Adrenal gland (tissue), 12 donors: Measurements from ENCODE around the gene C12orf60. TPM values are rescaled to one million over a fixed set of nuclear protein-coding genes. Genes with fewer than 3 reads are reported as not detected.

Experiments
- DNase-seq, 7 donors: peaks; one replicate each; pipeline ENCODE4 v3.0.0-alpha.2; 2019 to 2020
- H3K27ac ChIP-seq, 5 donors: fragments of 200-600 bp; sonication (generic) in 4 of 5; 1 replicate in 3 of 5; 2 replicates in 2 of 5; pipeline versions ENCODE4 v1.5.1 to v1.8.0; 2016 to 2020; ENCODE audit warnings: mild to moderate bottlenecking in 1 of 5
- H3K27me3 ChIP-seq: fragments of 200-600 bp; 2 replicates; pipeline ENCODE4 v1.8.0; 2021
- H3K36me3 ChIP-seq, 2 donors: fragments of 200-600 bp; replicated peaks in 1 of 2; 1 replicate in 1 of 2; 2 replicates in 1 of 2; pipeline versions ENCODE4 v1.5.1 to v1.8.0; 2018 to 2022
- H3K4me1 ChIP-seq, 2 donors: fragments of 200-600 bp; replicated peaks in 1 of 2; 1 replicate in 1 of 2; 2 replicates in 1 of 2; pipeline versions ENCODE4 v1.5.1 to v1.8.0; 2018 to 2021
- H3K4me3 ChIP-seq, 4 donors: fragments of 200-600 bp; sonication (generic) in 3 of 4; one replicate each; pipeline ENCODE4 v1.5.1; 2016 to 2018
- H3K9me3 ChIP-seq, 3 donors: fragments of 200-600 bp; sonication (generic) in 1 of 3; replicated peaks in 1 of 3; 1 replicate in 2 of 3; 2 replicates in 1 of 3; pipeline versions ENCODE4 v1.5.1 to v1.8.0; 2016 to 2021
- CTCF ChIP-seq, 6 experiments: fragments of 450-650 bp in 4 of 6; fragments of 200-600 bp in 2 of 6; sonication (generic) in 1 of 6; IDR thresholded peaks; 1 replicate in 5 of 6; 2 replicates in 1 of 6; pipeline versions ENCODE4 v1.5.1 to v1.8.0; 2016 to 2021; ENCODE audit warnings: antibody characterized with exemption in 6 of 6, mild to moderate bottlenecking in 2 of 6, moderate library complexity in 1 of 6
- POLR2A ChIP-seq, 2 donors: fragments of 450-650 bp; IDR thresholded peaks; one replicate each; pipeline ENCODE4 v1.6.1; 2017; ENCODE audit warnings: antibody characterized with exemption in 2 of 2, mild to moderate bottlenecking in 2 of 2, moderate library complexity in 1 of 2
- WGBS, 4 donors: extraction: QIAGEN DNeasy Blood & Tissue Kit in 2 of 4; methylation state at CpG; one replicate each; pipeline versions ENCODE4 v1.1.5 to v1.1.7; 2013 to 2017; 5-methylcytosine and 5-hydroxymethylcytosine counted together
- intact Hi-C, 2 donors: fragments of 100-400 bp; cut with DNase I; formaldehyde crosslinking; loops; one replicate each; pipeline versions ENCODE4 v1.14.1 to v1.15.0; 2022 to 2023
- polyA plus RNA-seq, 3 donors: library from polyadenylated mRNA; stranded (reverse); fragments of 200-250 nt in 2 of 3; fragments of 350-450 nt in 1 of 3; fragmentation: Illumina TruSeq in 1 of 3; extraction: RNeasy Lipid Tissue Mini Kit (QIAGEN cat#74804) in 1 of 3; gene quantifications; one replicate each; pipeline ENCODE4 v1.2.3, GENCODE V29; 2013 to 2014
- total RNA-seq, 9 donors: library from RNA; depleted of rRNA in 4 of 9; stranded (reverse); fragments of >200 nt in 4 of 9; fragments of 120-200 nt in 1 of 9; fragmentation: NEBNext Ultra II Directional in 1 of 9; extraction: Animal tissue kit (Norgen Biotek cat#: 25700) in 1 of 9; gene quantifications; one replicate each; pipeline versions ENCODE4 v1.1.0 to v1.2.4, GENCODE V29; 2013 to 2023
- donor health status: healthy with polysubstance abuse.
- donor health status: Bipolar disorder and iron deficiency.
- donor health status: DM: yes; HTN: yes; CAD: no.
- donor health status: DM: no; HTN: no; CAD: no.
- donor health status: DM: no; HTN: no; CAD: no.
- donor health status: DM: yes; HTN: yes; CAD: no.

The C12orf60 gene
- total and polyA plus RNA-seq, 12 donors = 2.6 to 12.5 (median 4.6) TPM

DNA sequence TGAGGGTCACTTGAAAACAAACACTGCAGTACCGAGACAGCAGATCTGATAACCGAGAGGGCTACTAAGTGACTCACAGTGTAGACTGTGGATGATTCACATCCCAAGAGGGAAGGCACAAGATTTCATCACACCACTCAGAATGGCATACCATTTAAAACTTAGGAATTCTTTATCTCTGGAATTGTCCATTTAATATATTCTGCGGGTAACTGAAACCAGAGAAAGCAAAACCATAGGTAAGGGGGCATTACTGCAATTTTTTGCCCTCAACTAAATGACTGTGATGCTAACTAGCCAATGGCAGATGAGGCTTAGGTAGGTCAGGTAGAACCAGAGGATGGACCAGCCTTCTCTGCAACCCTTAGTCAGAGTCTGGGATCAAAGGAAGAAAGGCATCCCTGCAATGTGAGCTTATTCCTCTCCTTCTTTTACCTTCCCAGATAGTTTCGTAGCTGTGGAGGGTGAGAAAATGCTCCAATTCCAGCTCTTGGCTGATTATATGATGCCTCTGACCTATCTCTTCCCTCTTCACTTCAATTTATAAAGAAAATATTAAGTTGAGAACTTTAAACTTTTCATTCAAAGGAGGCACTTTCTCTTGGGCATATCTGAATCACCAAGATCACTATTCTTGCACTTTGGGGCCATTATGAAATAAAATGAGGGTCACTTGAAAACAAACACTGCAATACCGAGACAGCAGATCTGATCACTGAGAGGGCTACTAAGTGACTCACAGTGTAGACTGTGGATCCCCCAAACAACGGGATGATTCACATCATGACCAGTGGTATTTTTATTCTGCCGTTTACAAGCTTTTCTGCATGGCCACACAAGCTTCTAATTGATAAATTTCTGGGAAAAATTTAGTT, 33.1 kb downstream of the C12orf60 start:
- Histone ChIP-seq H3K27me3 (no peaks in the 10 kb centered on the region), H3K36me3 (no peaks in the 10 kb centered on the region), H3K9me3 (no peaks in the 10 kb centered on the region), H3K27ac (peak overlapping the region in 4 of 5 donors; percentile 64 to 86 (median 74)), H3K4me3 (no peak overlapping the region), H3K4me1 (peaks cover 12 to 37% of the 10 kb centered on the region in 2 donors)
- no peak for TF ChIP-seq CTCF (IDR thresholded peaks at IDR 0.05)
- TF ChIP-seq POLR2A (IDR thresholded peaks at IDR 0.05) = peak in 1 of 2 donors; percentile 41
- DNase-seq = peak; percentile 37 to 82 (median 68)
- intact Hi-C loops = no loop called here
- 47 to 55% (median 50%) methylated on average over 7 of the region's 7 CpGs for WGBS, 4 donors

- H3K4me1 ChIP-seq = peaks cover 21 to 43% of the 10 kb centered on the region in 2 donors
- H3K9me3 ChIP-seq = no peaks in the 10 kb centered on the region
- intact Hi-C loops = no loop called here
- TF ChIP-seq POLR2A (IDR thresholded peaks at IDR 0.05) = no peak
- TF ChIP-seq CTCF (IDR thresholded peaks at IDR 0.05) = no peak
- DNase-seq = no peak
- 95 to 100% (median 98%) methylated on average over 1 of the region's 1 CpG for WGBS, 4 donors
- no peak overlapping the region for H3K27ac ChIP-seq
- no peaks in the 10 kb centered on the region for H3K36me3 ChIP-seq
- H3K27me3 ChIP-seq = no peaks in the 10 kb centered on the region
- H3K4me3 ChIP-seq = no peak overlapping the region
These were observed 35.8 kb downstream of the C12orf60 start for GRCh38 chr12:14839262-14839661.

GRCh38 chr12:14840616-14841015, 37.1 kb downstream of the C12orf60 start:
- intact Hi-C loops = loop anchor here in 1 of 2 donors (10.0 kb wide), 1 partner anchor 154 kb away; no protein-coding TSS in a partner anchor
- no peak for DNase-seq
- no peaks in the 10 kb centered on the region for H3K36me3 ChIP-seq
- peak overlapping the region in 1 of 5 donors; percentile 80 for H3K27ac ChIP-seq
- TF ChIP-seq CTCF (IDR thresholded peaks at IDR 0.05) (no peak), POLR2A (IDR thresholded peaks at IDR 0.05) (no peak)
- no peak overlapping the region for H3K4me3 ChIP-seq
- H3K27me3 ChIP-seq = no peaks in the 10 kb centered on the region
- peaks cover 22 to 31% of the 10 kb centered on the region in 2 donors for H3K4me1 ChIP-seq
- 90 to 95% (median 94%) methylated on average over 4 of the region's 4 CpGs for WGBS, 4 donors
- no peaks in the 10 kb centered on the region for H3K9me3 ChIP-seq

DNA sequence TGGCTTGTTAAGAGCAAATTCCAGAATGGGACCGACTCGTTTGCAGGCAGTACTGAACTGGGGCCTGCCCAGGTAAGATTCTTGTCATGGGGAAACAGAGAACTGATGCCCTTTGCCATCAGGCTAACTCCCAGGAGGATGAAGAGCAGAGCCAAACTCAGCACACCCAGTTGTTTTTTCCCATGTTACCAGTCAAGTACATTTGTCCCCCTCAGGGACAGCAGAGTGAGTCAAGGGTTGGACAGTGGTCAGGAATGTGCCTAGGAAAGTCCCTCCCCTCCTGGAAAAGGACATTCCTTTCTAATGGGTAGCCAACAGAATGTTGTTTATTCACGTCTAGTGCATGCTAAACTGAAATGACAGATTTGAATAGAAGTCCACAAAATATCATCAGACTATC, 38.3 kb downstream of the C12orf60 start:
- DNase-seq = peak; percentile 67 to 89 (median 83)
- peaks cover 29 to 33% of the 10 kb centered on the region in 2 donors for H3K4me1 ChIP-seq
- H3K4me3 ChIP-seq = peak overlapping the region in 1 of 4 donors; percentile 2
- intact Hi-C loops = loop anchor here in 1 of 2 donors (10.0 kb wide), 1 partner anchor 153 kb away; no protein-coding TSS in a partner anchor
- no peaks in the 10 kb centered on the region for H3K27me3 ChIP-seq
- 16 to 33% (median 25%) methylated on average over 3 of the region's 3 CpGs for WGBS, 4 donors
- H3K9me3 ChIP-seq = no peaks in the 10 kb centered on the region
- no peak for TF ChIP-seq CTCF (IDR thresholded peaks at IDR 0.05)
- peak in 1 of 2 donors; percentile 50 for TF ChIP-seq POLR2A (IDR thresholded peaks at IDR 0.05)
- peak overlapping the region in 4 of 5 donors; percentile 40 to 80 (median 63) for H3K27ac ChIP-seq
- H3K36me3 ChIP-seq = no peaks in the 10 kb centered on the region
